ENCODE data around the gene ALOX15.

ALOX15 gene

DNA sequence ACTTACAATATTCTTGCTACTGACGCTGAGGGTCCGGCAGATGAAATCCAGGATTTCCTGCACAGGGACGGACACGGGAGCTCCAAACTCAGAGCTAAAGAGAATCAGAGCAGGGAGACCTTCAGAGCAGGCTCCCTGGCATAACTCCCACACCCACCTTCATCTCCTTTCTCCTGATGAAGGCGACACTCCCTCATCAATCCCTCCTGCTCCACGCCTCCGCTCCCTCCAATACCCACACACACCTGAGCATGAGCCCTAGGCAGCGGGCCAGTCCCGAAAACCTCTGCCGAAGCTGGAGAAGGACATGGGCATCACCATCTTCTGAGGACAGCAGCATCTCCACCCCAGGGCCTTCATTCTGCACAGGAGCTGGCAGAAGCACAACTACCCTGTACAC lies 34.3 kb upstream of the ALOX15 start:
- H3K9me3 ChIP-seq (ENCODE audit: insufficient read depth, low read length): no peaks in the 10 kb centered on the region
- H4K20me1 ChIP-seq (ENCODE audit: low read depth, low read length): no peaks in the 10 kb centered on the region
- H3K4me2 ChIP-seq (ENCODE audit: low read depth, low read length, poor library complexity, severe bottlenecking): no peak overlapping the region
- no peaks in the 10 kb centered on the region for H3K9me2 ChIP-seq (replicated peaks; ENCODE audit: insufficient read depth, low read length)
- H3K27ac ChIP-seq (ENCODE audit: low read depth, low read length): no peak overlapping the region
- H3K27me3 ChIP-seq (ENCODE audit: low read length): no peaks in the 10 kb centered on the region
- H3K9ac ChIP-seq (ENCODE audit: low read length): no peak overlapping the region
- H2AFZ ChIP-seq (ENCODE audit: low read depth, low read length, severe bottlenecking): no peak overlapping the region
- H3F3A ChIP-seq (ENCODE audit: insufficient read depth): no peaks in the 10 kb centered on the region
- H3K79me2 ChIP-seq (ENCODE audit: insufficient read depth, low read length): no peaks in the 10 kb centered on the region
- H3K4me3 ChIP-seq (ENCODE audit: insufficient read depth, low read length, poor library complexity, severe bottlenecking): no peak overlapping the region
- TF ChIP-seq CTCF (IDR thresholded peaks at IDR 0.05; ENCODE audit: insufficient read depth, low read length, poor library complexity, severe bottlenecking): no peak
- no peak for TF ChIP-seq EZH2phosphoT487 (conservative IDR thresholded peaks at IDR 0.05; ENCODE audit: low read length)
- no peaks in the 10 kb centered on the region; the same call in 1 of the 2 replicates for H3K36me3 ChIP-seq (ENCODE audit: low read length)

DNA sequence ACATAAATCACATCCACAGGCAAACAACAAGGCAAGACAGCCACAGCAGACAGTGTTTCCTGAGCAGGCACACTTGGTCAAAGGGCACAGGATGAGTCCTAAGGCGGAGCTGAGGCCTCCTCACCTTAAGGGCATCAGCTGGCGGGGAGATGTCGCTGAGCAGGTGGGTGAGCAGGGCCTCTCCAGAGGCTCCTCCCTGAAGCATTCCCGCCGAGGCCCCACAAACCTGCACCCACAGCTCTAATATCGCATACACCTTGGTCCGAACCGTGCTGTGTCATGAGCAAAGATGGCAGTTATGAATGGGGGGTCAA lies 33.2 kb upstream of the ALOX15 start:
- TF ChIP-seq EZH2phosphoT487 (conservative IDR thresholded peaks at IDR 0.05; ENCODE audit: low read length): no peak
- TF ChIP-seq CTCF (IDR thresholded peaks at IDR 0.05; ENCODE audit: insufficient read depth, low read length, poor library complexity, severe bottlenecking): no peak
- no peaks in the 10 kb centered on the region for H3K9me2 ChIP-seq (replicated peaks; ENCODE audit: insufficient read depth, low read length)

GRCh38 chr17:4673986-4674684 lies 32.7 kb upstream of the ALOX15 start:
- TF ChIP-seq EZH2phosphoT487 (conservative IDR thresholded peaks at IDR 0.05; ENCODE audit: low read length): no peak
- TF ChIP-seq CTCF (IDR thresholded peaks at IDR 0.05; ENCODE audit: insufficient read depth, low read length, poor library complexity, severe bottlenecking): no peak
- Histone ChIP-seq H2AFZ (ENCODE audit: low read depth, low read length, severe bottlenecking) (no peak overlapping the region), H3K36me3 (ENCODE audit: low read length) (no peaks in the 10 kb centered on the region; the same call in 1 of the 2 replicates), H3K9ac (ENCODE audit: low read length) (no peak overlapping the region), H4K20me1 (ENCODE audit: low read depth, low read length) (no peaks in the 10 kb centered on the region), H3K4me3 (ENCODE audit: insufficient read depth, low read length, poor library complexity, severe bottlenecking) (no peak overlapping the region), H3K79me2 (ENCODE audit: insufficient read depth, low read length) (no peaks in the 10 kb centered on the region), H3K9me3 (ENCODE audit: insufficient read depth, low read length) (no peaks in the 10 kb centered on the region), H3K27ac (ENCODE audit: low read depth, low read length) (no peak overlapping the region), H3F3A (ENCODE audit: insufficient read depth) (no peaks in the 10 kb centered on the region), H3K4me2 (ENCODE audit: low read depth, low read length, poor library complexity, severe bottlenecking) (no peak overlapping the region), H3K9me2 (replicated peaks; ENCODE audit: insufficient read depth, low read length) (no peaks in the 10 kb centered on the region), H3K27me3 (ENCODE audit: low read length) (no peaks in the 10 kb centered on the region)

More for the DNA sequence above, 33.2 kb upstream of the ALOX15 start:
- H4K20me1 ChIP-seq (ENCODE audit: low read depth, low read length): no peaks in the 10 kb centered on the region
- H3K9me3 ChIP-seq (ENCODE audit: insufficient read depth, low read length): no peaks in the 10 kb centered on the region
- H3K4me3 ChIP-seq (ENCODE audit: insufficient read depth, low read length, poor library complexity, severe bottlenecking): no peak overlapping the region
- H3K36me3 ChIP-seq (ENCODE audit: low read length): no peaks in the 10 kb centered on the region; the same call in 1 of the 2 replicates
- no peak overlapping the region for H3K27ac ChIP-seq (ENCODE audit: low read depth, low read length)
- H3K27me3 ChIP-seq (ENCODE audit: low read length): no peaks in the 10 kb centered on the region
- H3K79me2 ChIP-seq (ENCODE audit: insufficient read depth, low read length): no peaks in the 10 kb centered on the region
- no peak overlapping the region for H2AFZ ChIP-seq (ENCODE audit: low read depth, low read length, severe bottlenecking)
- no peak overlapping the region for H3K9ac ChIP-seq (ENCODE audit: low read length)
- no peak overlapping the region for H3K4me2 ChIP-seq (ENCODE audit: low read depth, low read length, poor library complexity, severe bottlenecking)
- H3F3A ChIP-seq (ENCODE audit: insufficient read depth): no peaks in the 10 kb centered on the region

Measured in SU-DHL-6 (cell line).